ENCODE measurements around the gene PTPN5.

Gene PTPN5

GRCh38 chr11:18707811-18708340 is 83.7 kb downstream of the PTPN5 start:
- TF ChIP-seq, protein P1, sequence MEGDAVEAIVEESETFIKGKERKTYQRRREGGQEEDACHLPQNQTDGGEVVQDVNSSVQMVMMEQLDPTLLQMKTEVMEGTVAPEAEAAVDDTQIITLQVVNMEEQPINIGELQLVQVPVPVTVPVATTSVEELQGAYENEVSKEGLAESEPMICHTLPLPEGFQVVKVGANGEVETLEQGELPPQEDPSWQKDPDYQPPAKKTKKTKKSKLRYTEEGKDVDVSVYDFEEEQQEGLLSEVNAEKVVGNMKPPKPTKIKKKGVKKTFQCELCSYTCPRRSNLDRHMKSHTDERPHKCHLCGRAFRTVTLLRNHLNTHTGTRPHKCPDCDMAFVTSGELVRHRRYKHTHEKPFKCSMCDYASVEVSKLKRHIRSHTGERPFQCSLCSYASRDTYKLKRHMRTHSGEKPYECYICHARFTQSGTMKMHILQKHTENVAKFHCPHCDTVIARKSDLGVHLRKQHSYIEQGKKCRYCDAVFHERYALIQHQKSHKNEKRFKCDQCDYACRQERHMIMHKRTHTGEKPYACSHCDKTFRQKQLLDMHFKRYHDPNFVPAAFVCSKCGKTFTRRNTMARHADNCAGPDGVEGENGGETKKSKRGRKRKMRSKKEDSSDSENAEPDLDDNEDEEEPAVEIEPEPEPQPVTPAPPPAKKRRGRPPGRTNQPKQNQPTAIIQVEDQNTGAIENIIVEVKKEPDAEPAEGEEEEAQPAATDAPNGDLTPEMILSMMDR (IDR thresholded peaks at IDR 0.05; ENCODE audit: low read depth, low read length, missing control alignments) = no peak
- no peak overlapping the region for H3K4me3 ChIP-seq (replicated peaks; ENCODE audit: low read depth, low read length)
- DNase-seq (ENCODE audit: extremely low read depth, low read depth) = no peak

DNA sequence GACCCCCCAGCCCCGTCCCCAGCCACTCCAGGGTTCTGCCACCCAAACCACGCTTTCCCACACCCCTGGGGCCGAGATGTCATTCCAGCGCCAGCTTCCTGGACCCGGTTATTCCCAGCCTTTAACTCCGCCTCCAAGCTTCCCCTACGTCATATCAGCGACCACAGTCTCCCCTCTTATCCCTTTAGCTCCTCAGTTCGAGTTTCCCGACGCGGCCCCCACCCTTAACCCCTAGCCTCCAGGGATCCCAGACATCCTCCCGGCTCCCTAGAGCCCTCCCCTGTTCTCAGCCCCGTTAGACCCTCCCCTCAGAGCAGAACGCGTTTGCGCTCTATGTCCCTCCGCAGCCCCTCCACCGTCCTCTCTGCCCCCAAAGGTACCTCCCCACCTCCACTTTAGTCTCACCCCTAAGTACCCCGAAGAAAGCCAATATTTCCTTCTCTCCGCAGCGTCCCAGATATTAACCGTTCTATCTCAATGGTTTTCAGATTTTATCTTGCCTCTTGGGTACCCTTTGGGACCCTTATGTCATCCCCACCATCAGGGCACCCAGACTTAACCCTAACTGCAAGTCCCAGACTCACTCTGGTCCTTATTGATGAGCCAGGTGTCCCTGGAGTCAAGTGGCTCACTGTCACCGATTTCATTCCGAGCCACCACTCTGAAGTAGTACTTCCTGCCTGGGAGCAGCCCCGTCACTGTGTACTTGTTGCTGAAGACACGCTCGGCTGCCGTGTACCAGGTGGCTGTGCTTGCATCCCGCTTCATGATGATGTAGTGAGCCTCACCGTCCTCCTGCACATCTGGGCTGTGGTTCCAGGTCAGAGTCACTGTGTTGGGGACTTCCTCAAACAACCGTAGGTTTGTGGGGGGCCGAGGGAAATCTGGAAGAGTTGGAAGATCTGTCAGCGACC is 85.0 kb downstream of the PTPN5 start:
- peak overlapping the region; percentile 15; the same call in 1 of the 2 replicates for H3K4me3 ChIP-seq (replicated peaks; ENCODE audit: low read depth, low read length)
- TF ChIP-seq, protein P1 (IDR thresholded peaks at IDR 0.05; ENCODE audit: low read depth, low read length, missing control alignments) = no peak
- DNase-seq (ENCODE audit: extremely low read depth, low read depth) = no peak

DNA sequence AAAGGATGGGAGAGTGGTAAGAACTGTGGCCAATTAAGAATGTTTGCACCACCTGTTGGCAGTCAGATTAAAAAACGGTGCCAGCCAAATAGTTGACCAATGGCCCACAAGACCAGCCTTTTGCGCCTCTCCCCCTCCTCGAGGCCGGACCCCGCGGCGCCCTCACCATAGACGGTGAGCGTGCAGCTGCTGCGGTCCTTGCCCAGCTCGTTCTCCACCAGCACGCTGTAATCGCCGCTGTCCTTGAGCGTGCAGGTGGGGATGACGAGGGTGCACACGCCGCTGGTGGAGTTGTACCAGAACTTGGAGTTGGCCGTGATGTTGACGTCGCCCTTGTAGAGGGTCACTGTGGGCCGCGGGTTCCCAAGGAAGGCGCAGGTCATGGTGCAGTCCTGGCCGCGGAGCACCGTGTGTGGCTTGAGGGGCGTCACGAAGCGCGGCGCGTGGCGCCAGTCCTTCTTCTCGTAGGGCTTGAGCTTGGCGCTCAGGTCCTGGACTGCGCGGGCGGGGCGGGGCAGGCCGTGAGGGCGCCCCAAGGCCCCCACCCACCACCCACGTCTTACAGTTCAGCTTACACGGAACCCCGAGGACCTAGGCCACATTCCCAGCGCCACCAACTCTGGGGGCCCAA is 85.8 kb downstream of the PTPN5 start:
- no peak for DNase-seq (ENCODE audit: extremely low read depth, low read depth)
- H3K4me3 ChIP-seq (replicated peaks; ENCODE audit: low read depth, low read length) = peak overlapping the region; percentile 26
- TF ChIP-seq, protein P1 (IDR thresholded peaks at IDR 0.05; ENCODE audit: low read depth, low read length, missing control alignments) = no peak

GRCh38 chr11:18704698-18705097 is 86.9 kb downstream of the PTPN5 start:
- no peak for DNase-seq (ENCODE audit: extremely low read depth, low read depth)
- TF ChIP-seq, protein P1 (IDR thresholded peaks at IDR 0.05; ENCODE audit: low read depth, low read length, missing control alignments) = no peak
- no peak overlapping the region for H3K4me3 ChIP-seq (replicated peaks; ENCODE audit: low read depth, low read length)

GRCh38 chr11:18704045-18704645 is 87.5 kb downstream of the PTPN5 start:
- no peak overlapping the region for H3K4me3 ChIP-seq (replicated peaks; ENCODE audit: low read depth, low read length)
- no peak for DNase-seq (ENCODE audit: extremely low read depth, low read depth)
- TF ChIP-seq, protein P1 (IDR thresholded peaks at IDR 0.05; ENCODE audit: low read depth, low read length, missing control alignments) = no peak

DNA sequence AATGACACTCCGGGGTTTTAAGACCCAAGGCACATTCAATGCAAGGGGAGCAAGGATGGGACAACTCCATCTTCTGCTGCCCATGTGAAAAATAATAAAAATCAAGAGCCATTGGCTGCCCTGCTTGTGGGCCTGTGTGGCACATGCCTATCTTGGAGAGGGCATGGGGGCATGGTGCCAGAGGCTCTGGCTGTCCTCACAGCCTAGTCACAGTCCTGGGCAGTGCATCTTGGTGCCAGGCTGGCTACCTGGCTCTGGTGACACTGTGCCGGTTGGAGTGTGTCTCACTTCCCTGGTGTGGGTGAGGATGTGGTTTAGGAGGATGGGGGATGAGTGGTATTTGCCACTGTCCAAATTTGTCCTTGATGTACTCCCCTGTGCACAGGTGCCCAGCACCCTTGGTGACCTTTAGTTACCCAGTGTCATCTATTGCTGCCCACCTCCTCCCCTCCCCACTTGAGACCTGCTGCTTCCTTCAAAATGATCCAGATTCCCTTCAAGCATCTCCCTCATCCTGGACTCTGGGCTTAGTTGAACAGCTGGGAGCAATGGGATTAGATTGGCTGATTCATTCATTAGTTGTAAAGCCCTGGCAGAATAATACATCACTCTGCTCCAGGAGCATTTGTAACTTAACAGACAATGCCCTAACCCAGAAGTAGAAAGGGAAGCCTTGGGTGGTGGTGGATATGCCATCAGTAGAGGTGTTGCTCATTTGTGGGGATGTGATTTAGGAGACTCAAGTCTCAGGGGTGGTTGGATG is 88.4 kb downstream of the PTPN5 start:
- TF ChIP-seq, protein P1 (IDR thresholded peaks at IDR 0.05; ENCODE audit: low read depth, low read length, missing control alignments) = no peak
- no peak overlapping the region for H3K4me3 ChIP-seq (replicated peaks; ENCODE audit: low read depth, low read length)
- DNase-seq (ENCODE audit: extremely low read depth, low read depth) = no peak

Data from HFF-Myc (cell line).